GM12891 (cell line): Measurements from ENCODE around the gene WRNIP1.

Experiments used
- POLR2A ChIP-seq: IDR thresholded peaks from 2 replicates; pipeline ENCODE4 v1.6.1; 2011; ENCODE audit warnings: low read depth, low read length, control low read depth
- POLR2AphosphoS5 ChIP-seq: IDR thresholded peaks from 2 replicates; pipeline ENCODE4 v1.6.1; 2011; ENCODE audit warnings: low read depth, low read length, control low read depth
- POU2F2 ChIP-seq: IDR thresholded peaks from 2 replicates; pipeline ENCODE4 v1.6.1; 2011; ENCODE audit warnings: low read depth, mild to moderate bottlenecking, control low read depth, low read length, moderate library complexity
- SPI1 ChIP-seq: IDR thresholded peaks from 2 replicates; pipeline ENCODE4 v1.6.1; 2011; ENCODE audit warnings: low read depth, low read length, control low read depth
- TAF1 ChIP-seq: IDR thresholded peaks from 2 replicates; pipeline ENCODE4 v1.6.1; 2011; ENCODE audit warnings: low read depth, low read length, control low read depth

- TF ChIP-seq POLR2AphosphoS5 (no peak), SPI1 (no peak), POLR2A (no peak), POU2F2 (no peak), TAF1 (no peak)
Measured at GRCh38 chr6:2719093-2719455, 46.1 kb upstream of the WRNIP1 start.
